ENCODE results near the gene SEZ6.

DNA sequence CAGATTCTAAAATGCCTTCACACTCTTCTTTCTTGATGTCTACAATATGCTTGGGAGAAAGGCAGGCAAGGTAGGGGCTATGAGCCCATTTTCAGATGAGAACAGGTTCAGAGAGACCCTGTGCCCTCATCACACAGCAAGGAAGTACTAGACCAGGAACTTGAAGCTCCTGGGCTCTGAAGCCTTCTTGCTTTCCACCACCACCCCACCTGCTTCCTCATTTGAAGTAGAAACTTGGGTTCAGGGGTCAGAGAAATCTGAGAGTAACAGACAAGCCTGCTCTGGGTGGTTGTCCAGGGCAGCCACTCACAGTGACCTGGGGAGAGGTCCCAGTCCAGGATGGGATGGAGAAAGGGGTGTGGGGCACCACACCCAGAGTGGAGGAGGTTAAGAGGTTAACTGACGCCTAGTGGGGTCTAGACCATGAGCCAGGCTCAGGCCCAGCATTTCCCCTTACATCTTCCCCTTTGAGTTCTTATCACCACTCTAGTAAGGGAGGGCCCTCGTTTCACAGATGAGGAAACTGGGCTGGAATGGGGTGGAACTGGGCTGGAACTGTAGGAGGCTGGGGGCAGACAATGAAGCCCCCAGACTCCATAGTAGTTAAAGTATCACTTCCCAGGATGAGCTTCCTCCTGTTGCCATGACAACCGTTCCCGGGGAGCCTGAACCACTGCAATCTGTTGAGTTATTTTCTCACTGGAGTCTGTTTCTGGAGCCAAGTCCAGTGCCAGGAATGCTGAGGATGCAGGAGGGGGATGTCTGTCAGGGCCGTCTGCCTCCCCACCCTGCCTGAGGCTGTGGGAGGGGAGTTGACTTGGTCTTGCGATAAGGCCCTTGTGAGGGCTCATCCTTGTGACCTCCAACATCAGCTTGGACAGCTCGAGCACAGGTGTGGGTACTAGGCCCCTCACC lies 38.4 kb downstream of the SEZ6 start:
- TF ChIP-seq, protein P1, sequence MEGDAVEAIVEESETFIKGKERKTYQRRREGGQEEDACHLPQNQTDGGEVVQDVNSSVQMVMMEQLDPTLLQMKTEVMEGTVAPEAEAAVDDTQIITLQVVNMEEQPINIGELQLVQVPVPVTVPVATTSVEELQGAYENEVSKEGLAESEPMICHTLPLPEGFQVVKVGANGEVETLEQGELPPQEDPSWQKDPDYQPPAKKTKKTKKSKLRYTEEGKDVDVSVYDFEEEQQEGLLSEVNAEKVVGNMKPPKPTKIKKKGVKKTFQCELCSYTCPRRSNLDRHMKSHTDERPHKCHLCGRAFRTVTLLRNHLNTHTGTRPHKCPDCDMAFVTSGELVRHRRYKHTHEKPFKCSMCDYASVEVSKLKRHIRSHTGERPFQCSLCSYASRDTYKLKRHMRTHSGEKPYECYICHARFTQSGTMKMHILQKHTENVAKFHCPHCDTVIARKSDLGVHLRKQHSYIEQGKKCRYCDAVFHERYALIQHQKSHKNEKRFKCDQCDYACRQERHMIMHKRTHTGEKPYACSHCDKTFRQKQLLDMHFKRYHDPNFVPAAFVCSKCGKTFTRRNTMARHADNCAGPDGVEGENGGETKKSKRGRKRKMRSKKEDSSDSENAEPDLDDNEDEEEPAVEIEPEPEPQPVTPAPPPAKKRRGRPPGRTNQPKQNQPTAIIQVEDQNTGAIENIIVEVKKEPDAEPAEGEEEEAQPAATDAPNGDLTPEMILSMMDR (IDR thresholded peaks at IDR 0.05): no peak
- no peak for TF ChIP-seq POLR2A (IDR thresholded peaks at IDR 0.05)
